CD4-positive, alpha-beta T cell (primary cell): Measurements from ENCODE around the gene FCRL6. TPM values are rescaled to one million over a fixed set of nuclear protein-coding genes. Genes with fewer than 3 reads are reported as not detected.
A peak's percentile ranks its signal among the peaks of the same experiment; 100 is the strongest.

Source experiments
- ATAC-seq: fragments of 200-7000 bp; cut with Tn5 transposase; one replicate; pipeline ENCODE4 v1.10.0; 2022; ENCODE audit warnings: mild to moderate bottlenecking; ENCODE audit not compliant: poor library complexity
- CTCF ChIA-PET: fragments of 350-600 bp; sonication (Branson Sonifier 250); formaldehyde crosslinking; loops from one replicate; lab custom pipeline; 2021; ENCODE audit warnings: antibody characterized with exemption, inconsistent platforms; lab: Charles Lee
- POLR2A ChIA-PET: fragments of 350-600 bp; sonication (Branson Sonifier 250); formaldehyde crosslinking; loops from one replicate; lab custom pipeline; 2021; ENCODE audit warnings: antibody characterized with exemption, inconsistent platforms; lab: Charles Lee
- DNase-seq, 14 experiments: peaks; one replicate each; pipeline ENCODE4 v3.0.0-alpha.2; 2013 to 2020; ENCODE audit warnings: mixed read lengths in 2 of 14
- H3K27ac ChIP-seq, 2 donors: one replicate each; pipeline versions ENCODE4 v1.5.1 to v1.7.0; 2013; ENCODE audit warnings: low read length in 2 of 2, low read depth in 1 of 2, mild to moderate bottlenecking in 1 of 2
- H3K27me3 ChIP-seq, 2 experiments: 1 replicate in 1 of 2; 2 replicates in 1 of 2; pipeline versions ENCODE4 v1.6.1 to v1.7.0; 2013; ENCODE audit warnings: low read length in 2 of 2, control low read depth in 1 of 2, mild to moderate bottlenecking in 1 of 2, moderate library complexity in 1 of 2; ENCODE audit not compliant: insufficient read depth in 2 of 2, control insufficient read depth in 1 of 2
- H3K36me3 ChIP-seq: one replicate; pipeline ENCODE4 v1.6.1; 2013; ENCODE audit warnings: low read length, control low read depth; ENCODE audit not compliant: insufficient read depth
- H3K4me1 ChIP-seq: one replicate; pipeline ENCODE4 v1.6.1; 2013; ENCODE audit warnings: low read length, control low read depth; ENCODE audit not compliant: insufficient read depth
- H3K4me3 ChIP-seq: one replicate; pipeline ENCODE4 v1.5.1; 2013; ENCODE audit warnings: mild to moderate bottlenecking, low read length, moderate library complexity
- H3K9me3 ChIP-seq, 2 experiments: 1 replicate in 1 of 2; 2 replicates in 1 of 2; pipeline versions ENCODE4 v1.6.1 to v1.7.0; 2013; ENCODE audit warnings: low read length in 2 of 2, mild to moderate bottlenecking in 2 of 2, control low read depth in 1 of 2, moderate library complexity in 1 of 2; ENCODE audit not compliant: control insufficient read depth in 1 of 2, insufficient read depth in 1 of 2
- H3K27ac Mint-ChIP-seq: one replicate; pipeline ENCODE4 v1.8.0; 2020; ENCODE audit warnings: mixed read lengths
- H3K27me3 Mint-ChIP-seq: one replicate; pipeline ENCODE4 v1.8.0; 2021; ENCODE audit warnings: mixed read lengths
- H3K36me3 Mint-ChIP-seq: one replicate; pipeline ENCODE4 v1.8.0; 2021; ENCODE audit warnings: low read depth, mixed read lengths
- H3K4me1 Mint-ChIP-seq: one replicate; pipeline ENCODE4 v1.8.0; 2021; ENCODE audit warnings: low read depth, mixed read lengths
- H3K4me3 Mint-ChIP-seq: one replicate; pipeline ENCODE4 v1.8.0; 2020; ENCODE audit warnings: mild to moderate bottlenecking, mixed read lengths
- H3K9me3 Mint-ChIP-seq: one replicate; pipeline ENCODE4 v1.8.0; 2020; ENCODE audit warnings: mixed read lengths
- intact Hi-C, 2 experiments: fragments of 100-400 bp; cut with DNase I in 1 of 2; cut with micrococcal nuclease in 1 of 2; formaldehyde crosslinking; loops; one replicate each; pipeline versions ENCODE4 v1.15.1 to v1.9.0; 2023 to 2025; cut with DNase I, micrococcal nuclease
- total RNA-seq, 174 experiments: library from RNA in 2 of 174; stranded (reverse) in 2 of 174; gene quantifications; one replicate each; pipeline ENCODE4 v1.2.3 and lab custom pipeline; 2021 to 2026
- TF ChIP-seq, protein P1 (sequence below): fragments of 200-600 bp; IDR thresholded peaks from one replicate; pipeline ENCODE4 v1.8.0; 2022; ENCODE audit warnings: antibody characterized with exemption, mild to moderate bottlenecking

The FCRL6 gene
- total RNA-seq, 2 experiments from 2014 or later: 0.28 to 0.52 TPM

DNA sequence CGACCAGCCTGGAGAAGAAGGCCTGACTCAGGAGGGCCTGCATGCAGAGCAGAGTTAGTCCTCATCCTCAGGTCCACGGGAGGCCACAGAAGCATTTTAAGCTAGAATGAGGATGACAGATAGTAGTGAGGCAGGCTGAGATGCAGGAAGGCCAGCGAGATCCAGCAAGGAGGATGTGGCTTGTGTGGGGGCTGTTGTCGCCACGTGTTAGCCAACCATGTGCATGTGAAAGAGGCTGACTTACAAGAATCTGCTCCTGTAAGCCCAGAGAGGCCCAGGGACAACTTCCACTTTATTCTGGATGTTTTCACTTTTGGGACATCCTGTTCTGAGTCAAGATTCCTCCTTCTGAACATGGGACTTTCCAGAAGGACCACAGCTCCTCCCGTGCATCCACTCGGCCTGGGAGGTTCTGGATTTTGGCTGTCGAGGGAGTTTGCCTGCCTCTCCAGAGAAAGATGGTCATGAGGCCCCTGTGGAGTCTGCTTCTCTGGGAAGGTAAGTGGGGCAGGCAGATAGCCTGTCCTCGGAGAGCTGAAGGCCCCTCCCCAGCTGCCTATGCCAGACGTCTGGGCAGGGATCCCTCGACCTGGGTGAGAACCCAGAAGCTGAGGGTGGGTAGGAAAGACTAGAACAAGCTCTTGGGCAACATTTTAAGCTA, 24.4 kb downstream of the FCRL6 start, which contains the start of gene SLAMF8:
TSS of gene SLAMF8 (plus strand) at position 433 of the 661 bp plus-strand sequence. CDS start at position 459, 26 bp downstream.
- peak within 1 kb of the TSS; percentile 35 for H3K4me3 Mint-ChIP-seq
- H3K4me1 Mint-ChIP-seq: peaks cover 42% of the 10 kb centered on the region
- no peaks in the 10 kb centered on the region for H3K36me3 ChIP-seq
- TF ChIP-seq, protein P1, sequence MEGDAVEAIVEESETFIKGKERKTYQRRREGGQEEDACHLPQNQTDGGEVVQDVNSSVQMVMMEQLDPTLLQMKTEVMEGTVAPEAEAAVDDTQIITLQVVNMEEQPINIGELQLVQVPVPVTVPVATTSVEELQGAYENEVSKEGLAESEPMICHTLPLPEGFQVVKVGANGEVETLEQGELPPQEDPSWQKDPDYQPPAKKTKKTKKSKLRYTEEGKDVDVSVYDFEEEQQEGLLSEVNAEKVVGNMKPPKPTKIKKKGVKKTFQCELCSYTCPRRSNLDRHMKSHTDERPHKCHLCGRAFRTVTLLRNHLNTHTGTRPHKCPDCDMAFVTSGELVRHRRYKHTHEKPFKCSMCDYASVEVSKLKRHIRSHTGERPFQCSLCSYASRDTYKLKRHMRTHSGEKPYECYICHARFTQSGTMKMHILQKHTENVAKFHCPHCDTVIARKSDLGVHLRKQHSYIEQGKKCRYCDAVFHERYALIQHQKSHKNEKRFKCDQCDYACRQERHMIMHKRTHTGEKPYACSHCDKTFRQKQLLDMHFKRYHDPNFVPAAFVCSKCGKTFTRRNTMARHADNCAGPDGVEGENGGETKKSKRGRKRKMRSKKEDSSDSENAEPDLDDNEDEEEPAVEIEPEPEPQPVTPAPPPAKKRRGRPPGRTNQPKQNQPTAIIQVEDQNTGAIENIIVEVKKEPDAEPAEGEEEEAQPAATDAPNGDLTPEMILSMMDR: no peak
- H3K27ac ChIP-seq: no peak within 1 kb of the TSS
- no peaks in the 10 kb centered on the region for H3K9me3 Mint-ChIP-seq
- peaks cover 0 to 31% of the 10 kb centered on the region in 2 experiments for H3K9me3 ChIP-seq
- CTCF ChIA-PET: no interaction called here
- DNase-seq: peak in 10 of 14 experiments; percentile 8 to 86 (median 40)
- POLR2A ChIA-PET: no interaction called here
- intact Hi-C loops: no loop called here
- no peaks in the 10 kb centered on the region for H3K36me3 Mint-ChIP-seq
- ATAC-seq: peak; percentile 65
- H3K27me3 Mint-ChIP-seq: no peaks in the 10 kb centered on the region
- H3K4me3 ChIP-seq: no peak within 1 kb of the TSS
- no peak within 1 kb of the TSS for H3K27ac Mint-ChIP-seq
- no peaks in the 10 kb centered on the region for H3K27me3 ChIP-seq
- peaks cover 37% of the 10 kb centered on the region for H3K4me1 ChIP-seq

DNA sequence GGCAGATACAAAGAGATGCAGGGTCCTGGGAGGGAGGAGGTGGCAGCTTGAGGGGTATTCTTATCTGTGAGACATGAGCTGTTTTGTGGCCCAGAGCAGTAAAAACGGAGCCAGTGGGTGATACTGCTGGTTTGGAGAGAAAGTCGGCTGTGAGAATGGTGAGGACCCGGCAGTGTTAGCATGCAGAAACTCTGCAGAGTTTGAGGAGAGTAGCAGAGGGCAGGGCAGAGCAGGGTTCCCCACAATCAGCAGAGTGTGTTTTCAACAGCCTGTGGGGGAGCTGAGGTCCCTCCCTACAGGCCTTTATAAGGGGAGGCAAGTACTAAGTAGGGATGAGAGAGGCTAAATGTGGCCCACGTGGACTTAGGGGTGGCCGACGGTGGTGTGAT, 24.9 kb downstream of the FCRL6 start:
- ATAC-seq (no peak), DNase-seq (peak in 1 of 14 experiments; percentile 35)
- no peaks in the 10 kb centered on the region for H3K36me3 ChIP-seq
- no peak overlapping the region for H3K4me3 ChIP-seq
- H3K27ac ChIP-seq: no peak overlapping the region
- H3K27me3 ChIP-seq: no peaks in the 10 kb centered on the region
- H3K27me3 Mint-ChIP-seq: no peaks in the 10 kb centered on the region
- H3K36me3 Mint-ChIP-seq: no peaks in the 10 kb centered on the region
- no peak overlapping the region for H3K27ac Mint-ChIP-seq
- no peaks in the 10 kb centered on the region for H3K9me3 Mint-ChIP-seq
- H3K4me3 Mint-ChIP-seq: peak overlapping the region; percentile 35
- POLR2A ChIA-PET: interaction anchor here (1.1 kb wide), 1 partner anchor 98 kb away, joined by 4 read pairs; the partner anchor contains the start of gene TAGLN2
- intact Hi-C loops: no loop called here
- CTCF ChIA-PET: no interaction called here
- peaks cover 37% of the 10 kb centered on the region for H3K4me1 ChIP-seq
- peaks cover 0 to 31% of the 10 kb centered on the region in 2 experiments for H3K9me3 ChIP-seq
- H3K4me1 Mint-ChIP-seq: peaks cover 42% of the 10 kb centered on the region
- TF ChIP-seq, protein P1: no peak

DNA sequence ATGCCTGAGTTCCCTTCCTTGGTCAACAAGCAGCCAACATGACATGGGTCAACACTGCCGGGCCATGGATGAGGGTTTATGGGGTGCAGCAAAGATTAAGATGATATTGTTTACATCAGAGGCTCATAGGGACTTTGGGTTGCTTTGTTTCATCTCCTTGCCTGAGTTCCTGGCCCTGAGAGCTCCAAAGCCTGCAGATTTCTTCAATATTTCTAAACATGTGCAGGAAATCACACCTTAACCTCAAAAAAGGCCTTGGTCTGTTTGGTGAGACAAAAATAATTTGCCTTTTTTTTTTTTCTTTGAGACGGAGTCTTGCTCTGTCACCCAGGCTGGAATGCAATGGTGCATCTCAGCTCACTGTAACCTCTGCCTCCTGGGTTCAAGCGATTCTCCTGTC, 25.4 kb downstream of the FCRL6 start:
- Mint-ChIP-seq H3K9me3 (no peaks in the 10 kb centered on the region), H3K27ac (no peak overlapping the region), H3K4me1 (peaks cover 42% of the 10 kb centered on the region), H3K4me3 (no peak overlapping the region), H3K36me3 (no peaks in the 10 kb centered on the region), H3K27me3 (no peaks in the 10 kb centered on the region)
- peaks cover 37% of the 10 kb centered on the region for H3K4me1 ChIP-seq
- no peak overlapping the region for H3K4me3 ChIP-seq
- peaks cover 0 to 31% of the 10 kb centered on the region in 2 experiments for H3K9me3 ChIP-seq
- no peaks in the 10 kb centered on the region for H3K36me3 ChIP-seq
- H3K27ac ChIP-seq: no peak overlapping the region
- ChIA-PET POLR2A (interaction anchor here (1.1 kb wide), 1 partner anchor 97 kb away, joined by 4 read pairs; the partner anchor contains the start of gene TAGLN2), CTCF (no interaction called here)
- ATAC-seq: no peak
- DNase-seq: peak in 3 of 14 experiments; percentile 43 to 76 (median 55)
- intact Hi-C loops: no loop called here
- H3K27me3 ChIP-seq: no peaks in the 10 kb centered on the region
- TF ChIP-seq, protein P1: no peak
